ENCODE results near the gene COG2. TPM values are rescaled to one million over a fixed set of nuclear protein-coding genes. Genes with fewer than 3 reads are reported as not detected.

Gene COG2
- total and polyA plus RNA-seq, 10 donors, result 13.1 to 41.6 (median 29.4) TPM

GRCh38 chr1:230725256-230726012 lies 83.2 kb downstream of the COG2 start:
- 84 to 94% (median 86%) methylated on average over 6 of the region's 6 CpGs for WGBS, 5 donors
- H3K27ac ChIP-seq, result no peak overlapping the region
- intact Hi-C loops (cut with DNase I; ENCODE audit: low total_unique reads), result no loop called here
- no peak for DNase-seq
- peaks cover 0 to 17% (median 10%) of the 10 kb centered on the region in 8 donors for H3K9me3 ChIP-seq
- TF ChIP-seq POLR2A (IDR thresholded peaks at IDR 0.05) (no peak), CTCF (IDR thresholded peaks at IDR 0.05 in 8 of 11, conservative IDR thresholded peaks at IDR 0.05 in 3 of 11) (no peak), POLR2AphosphoS5 (IDR thresholded peaks at IDR 0.05) (no peak)
- H3K27me3 ChIP-seq (replicated peaks in 1 of 7), result no peaks in the 10 kb centered on the region
- no peaks in the 10 kb centered on the region for H3K4me1 ChIP-seq
- no peak overlapping the region for H3K4me3 ChIP-seq
- H3K36me3 ChIP-seq, result no peaks in the 10 kb centered on the region

DNA sequence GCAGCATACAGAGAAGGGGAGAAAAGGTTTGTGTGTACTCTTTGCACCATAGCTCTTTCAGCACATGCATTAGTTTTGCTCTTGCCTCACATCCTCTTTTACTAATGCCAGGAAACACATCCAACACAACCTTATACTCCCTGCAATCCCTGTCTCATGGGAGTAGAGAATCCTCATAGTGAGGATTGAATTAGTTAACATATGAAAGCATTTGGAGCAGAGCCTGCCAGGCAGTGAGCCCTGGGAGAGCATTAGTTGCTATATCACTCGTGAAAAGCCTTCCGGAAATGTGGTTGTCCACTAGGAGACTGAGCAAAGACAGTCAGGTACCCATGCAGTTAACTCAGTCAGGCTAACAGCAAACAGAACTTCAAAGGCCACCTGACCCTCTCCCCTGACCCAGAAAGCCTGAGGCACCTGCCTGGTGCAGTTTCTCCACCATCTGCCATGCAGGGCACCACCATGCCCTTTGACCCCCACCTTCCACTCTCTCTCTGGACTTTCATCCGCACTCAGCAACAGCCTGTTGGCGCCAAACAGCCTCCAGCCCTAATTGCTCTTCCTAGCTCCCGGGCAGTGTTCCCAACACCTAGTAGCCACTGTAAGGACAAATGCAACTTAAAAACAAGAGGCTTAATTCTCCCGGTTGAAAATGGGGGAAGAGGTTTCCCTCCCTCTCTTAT lies 86.6 kb downstream of the COG2 start:
- TF ChIP-seq POLR2AphosphoS5 (IDR thresholded peaks at IDR 0.05) (no peak), CTCF (IDR thresholded peaks at IDR 0.05 in 8 of 11, conservative IDR thresholded peaks at IDR 0.05 in 3 of 11) (no peak), POLR2A (IDR thresholded peaks at IDR 0.05) (no peak)
- no peak overlapping the region for H3K4me3 ChIP-seq
- no peak overlapping the region for H3K27ac ChIP-seq
- no peaks in the 10 kb centered on the region for H3K4me1 ChIP-seq
- DNase-seq, result no peak
- no peaks in the 10 kb centered on the region for H3K36me3 ChIP-seq
- no peaks in the 10 kb centered on the region for H3K9me3 ChIP-seq
- intact Hi-C loops (cut with DNase I; ENCODE audit: low total_unique reads), result no loop called here
- no peaks in the 10 kb centered on the region for H3K27me3 ChIP-seq (replicated peaks in 1 of 7)
- WGBS, 5 donors, result 76 to 83% (median 80%) methylated on average over 6 of the region's 6 CpGs

DNA sequence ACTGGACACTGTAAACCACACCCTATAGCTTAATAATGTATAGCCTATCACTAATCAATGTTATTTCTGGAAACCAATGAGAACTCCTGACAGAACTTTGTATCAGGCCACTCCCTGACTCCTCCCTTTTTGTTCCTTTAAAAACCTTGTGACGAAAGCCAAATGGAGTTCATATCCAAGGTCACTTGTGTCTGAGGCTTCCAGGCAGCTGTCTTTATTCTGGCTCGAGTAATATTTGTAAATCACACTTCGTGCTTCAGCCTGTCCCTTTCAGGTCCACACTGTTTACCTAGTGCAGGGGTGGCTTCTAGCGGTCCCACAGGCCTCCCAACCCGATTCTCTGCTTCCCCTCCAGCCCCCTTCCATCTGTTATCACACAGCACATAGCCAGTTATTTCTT lies 88.7 kb downstream of the COG2 start:
- DNase-seq, result no peak
- Histone ChIP-seq H3K27ac (no peak overlapping the region), H3K4me3 (no peak overlapping the region)

More for the DNA sequence above, 88.7 kb downstream of the COG2 start:
- whole genome bisulfite sequencing, 5 donors, result 45 to 69% (median 56%) methylated on average over 5 of the region's 5 CpGs
- Histone ChIP-seq H3K36me3 (no peaks in the 10 kb centered on the region), H3K9me3 (no peaks in the 10 kb centered on the region), H3K4me1 (no peaks in the 10 kb centered on the region), H3K27me3 (replicated peaks in 1 of 7) (no peaks in the 10 kb centered on the region)
- TF ChIP-seq POLR2AphosphoS5 (IDR thresholded peaks at IDR 0.05), result no peak
- TF ChIP-seq CTCF (IDR thresholded peaks at IDR 0.05 in 8 of 11, conservative IDR thresholded peaks at IDR 0.05 in 3 of 11), result no peak
- TF ChIP-seq POLR2A (IDR thresholded peaks at IDR 0.05), result no peak
- intact Hi-C loops (cut with DNase I; ENCODE audit: low total_unique reads), result no loop called here

All from spleen (tissue), 11 donors.